Measurements from ENCODE around the gene HOXD10. TPM values are rescaled to one million over a fixed set of nuclear protein-coding genes. Genes with fewer than 3 reads are reported as not detected.
A peak's percentile ranks its signal among the peaks of the same experiment; 100 is the strongest.

Gene HOXD10
- total and polyA plus RNA-seq, 2 experiments from 2014 or later, result not detected

- DNase-seq (ENCODE audit: low read depth in 1 of 2, low spot score in 1 of 2), result no peak
- H3K27me3 ChIP-seq, result peaks cover 100% of the 10 kb centered on the region
- H3K27ac ChIP-seq, result no peak overlapping the region
- H3K4me3 ChIP-seq, result peak overlapping the region; percentile 35
- no peaks in the 10 kb centered on the region for H3K9me3 ChIP-seq (ENCODE audit: low read depth)
- no peaks in the 10 kb centered on the region for H3K4me1 ChIP-seq (ENCODE audit: low read depth)
- no peaks in the 10 kb centered on the region for H3K36me3 ChIP-seq
- TF ChIP-seq, protein P1, sequence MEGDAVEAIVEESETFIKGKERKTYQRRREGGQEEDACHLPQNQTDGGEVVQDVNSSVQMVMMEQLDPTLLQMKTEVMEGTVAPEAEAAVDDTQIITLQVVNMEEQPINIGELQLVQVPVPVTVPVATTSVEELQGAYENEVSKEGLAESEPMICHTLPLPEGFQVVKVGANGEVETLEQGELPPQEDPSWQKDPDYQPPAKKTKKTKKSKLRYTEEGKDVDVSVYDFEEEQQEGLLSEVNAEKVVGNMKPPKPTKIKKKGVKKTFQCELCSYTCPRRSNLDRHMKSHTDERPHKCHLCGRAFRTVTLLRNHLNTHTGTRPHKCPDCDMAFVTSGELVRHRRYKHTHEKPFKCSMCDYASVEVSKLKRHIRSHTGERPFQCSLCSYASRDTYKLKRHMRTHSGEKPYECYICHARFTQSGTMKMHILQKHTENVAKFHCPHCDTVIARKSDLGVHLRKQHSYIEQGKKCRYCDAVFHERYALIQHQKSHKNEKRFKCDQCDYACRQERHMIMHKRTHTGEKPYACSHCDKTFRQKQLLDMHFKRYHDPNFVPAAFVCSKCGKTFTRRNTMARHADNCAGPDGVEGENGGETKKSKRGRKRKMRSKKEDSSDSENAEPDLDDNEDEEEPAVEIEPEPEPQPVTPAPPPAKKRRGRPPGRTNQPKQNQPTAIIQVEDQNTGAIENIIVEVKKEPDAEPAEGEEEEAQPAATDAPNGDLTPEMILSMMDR (IDR thresholded peaks at IDR 0.05; ENCODE audit: low read depth, low read length), result no peak
Observed at GRCh38 chr2:176130957-176131847, 14.6 kb downstream of the HOXD10 start.

- Histone ChIP-seq H3K4me1 (ENCODE audit: low read depth) (no peaks in the 10 kb centered on the region), H3K4me3 (no peak overlapping the region), H3K9me3 (ENCODE audit: low read depth) (no peaks in the 10 kb centered on the region), H3K27ac (no peak overlapping the region), H3K36me3 (no peaks in the 10 kb centered on the region), H3K27me3 (peaks cover 100% of the 10 kb centered on the region)
- DNase-seq (ENCODE audit: low read depth in 1 of 2, low spot score in 1 of 2), result no peak
- TF ChIP-seq, protein P1 (IDR thresholded peaks at IDR 0.05; ENCODE audit: low read depth, low read length), result no peak
Observed at GRCh38 chr2:176131848-176132158, 15.2 kb downstream of the HOXD10 start.

GRCh38 chr2:176132205-176133171 is 15.9 kb downstream of the HOXD10 start:
- Histone ChIP-seq H3K36me3 (no peaks in the 10 kb centered on the region), H3K27ac (no peak overlapping the region), H3K4me3 (no peak overlapping the region), H3K9me3 (ENCODE audit: low read depth) (no peaks in the 10 kb centered on the region), H3K4me1 (ENCODE audit: low read depth) (no peaks in the 10 kb centered on the region), H3K27me3 (peaks cover 100% of the 10 kb centered on the region)
- TF ChIP-seq, protein P1 (IDR thresholded peaks at IDR 0.05; ENCODE audit: low read depth, low read length), result no peak
- DNase-seq (ENCODE audit: low read depth in 1 of 2, low spot score in 1 of 2), result no peak

DNA sequence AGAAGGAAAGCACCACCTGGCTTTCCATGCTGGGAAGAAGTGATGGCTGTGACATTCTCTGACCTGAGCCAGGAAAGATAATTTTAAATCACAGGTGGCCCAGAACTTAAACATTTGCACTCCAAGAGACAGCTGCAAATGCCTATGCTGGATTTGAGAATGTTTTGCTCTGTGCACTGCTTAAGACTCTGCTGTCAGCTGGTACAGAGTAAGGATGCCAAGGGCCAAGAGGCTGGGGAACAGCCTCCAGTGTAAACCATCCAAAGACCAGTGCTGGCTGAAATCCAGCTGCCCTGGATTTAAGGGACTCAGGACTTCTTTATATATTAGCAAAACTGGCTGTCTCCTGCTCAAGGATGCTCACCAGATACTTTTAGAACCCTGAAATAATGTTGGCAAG is 16.8 kb downstream of the HOXD10 start:
- Histone ChIP-seq H3K36me3 (no peaks in the 10 kb centered on the region), H3K4me1 (ENCODE audit: low read depth) (no peaks in the 10 kb centered on the region), H3K27me3 (peaks cover 100% of the 10 kb centered on the region), H3K4me3 (no peak overlapping the region), H3K27ac (no peak overlapping the region), H3K9me3 (ENCODE audit: low read depth) (no peaks in the 10 kb centered on the region)
- DNase-seq (ENCODE audit: low read depth in 1 of 2, low spot score in 1 of 2), result no peak
- TF ChIP-seq, protein P1 (IDR thresholded peaks at IDR 0.05; ENCODE audit: low read depth, low read length), result no peak

DNA sequence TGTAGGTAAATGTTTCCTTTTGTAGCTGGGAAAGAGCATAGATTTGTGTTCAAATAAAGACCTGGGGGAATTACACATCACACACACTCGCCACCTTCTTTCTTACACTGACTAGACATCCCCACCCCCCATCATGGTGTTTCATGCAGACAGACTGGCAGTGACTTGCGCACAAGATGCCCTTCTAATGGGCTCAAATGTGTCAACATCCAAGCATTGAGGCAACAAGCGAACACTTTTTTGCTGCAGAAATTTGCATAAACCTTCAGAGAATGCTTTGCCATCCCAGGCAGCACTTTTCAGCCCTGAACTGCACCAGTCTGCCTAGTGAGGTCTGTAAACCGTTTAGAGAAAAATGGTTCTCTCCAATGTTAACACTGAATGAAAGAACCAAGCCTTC is 17.5 kb downstream of the HOXD10 start:
- no peak overlapping the region for H3K27ac ChIP-seq
- no peak for DNase-seq (ENCODE audit: low read depth in 1 of 2, low spot score in 1 of 2)
- no peaks in the 10 kb centered on the region for H3K9me3 ChIP-seq (ENCODE audit: low read depth)
- H3K36me3 ChIP-seq, result no peaks in the 10 kb centered on the region
- no peaks in the 10 kb centered on the region for H3K4me1 ChIP-seq (ENCODE audit: low read depth)
- H3K27me3 ChIP-seq, result peaks cover 100% of the 10 kb centered on the region
- TF ChIP-seq, protein P1 (IDR thresholded peaks at IDR 0.05; ENCODE audit: low read depth, low read length), result no peak
- no peak overlapping the region for H3K4me3 ChIP-seq
